GM18505 (cell line): ENCODE data around the gene XPO4.

Experiments used
- ATAC-seq: cut with Tn5 transposase; IDR thresholded peaks from one replicate; pipeline ENCODE4 v1.9.1; 2021; ENCODE audit not compliant: unreplicated experiment
- POLR2A ChIP-seq: IDR thresholded peaks from 4 replicates; pipeline ENCODE4 v1.6.1; 2011; ENCODE audit warnings: borderline replicate concordance; ENCODE audit not compliant: insufficient read depth, insufficient read length; ENCODE audit errors: extremely low read depth

Gene XPO4

DNA sequence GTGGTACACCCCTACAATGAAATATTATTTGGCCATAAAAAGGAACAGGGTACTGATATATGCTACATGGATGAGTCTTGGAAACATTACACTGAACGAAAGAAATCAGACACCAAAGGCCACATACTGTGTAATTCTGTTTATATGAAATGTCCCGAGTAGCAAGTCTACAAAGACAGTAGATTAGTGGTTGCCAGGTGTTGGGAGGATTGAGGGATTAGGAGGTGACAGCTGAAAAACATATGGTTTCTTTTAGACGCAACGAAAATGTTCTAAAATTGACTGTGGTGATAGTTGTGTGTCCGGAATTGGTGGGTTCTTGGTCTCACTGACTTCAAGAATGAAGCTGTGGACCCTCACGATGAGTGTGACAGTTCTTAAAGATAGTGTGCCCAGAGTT, 163.9 kb downstream of the XPO4 start:
- ATAC-seq, result no peak
- TF ChIP-seq POLR2A, result no peak

DNA sequence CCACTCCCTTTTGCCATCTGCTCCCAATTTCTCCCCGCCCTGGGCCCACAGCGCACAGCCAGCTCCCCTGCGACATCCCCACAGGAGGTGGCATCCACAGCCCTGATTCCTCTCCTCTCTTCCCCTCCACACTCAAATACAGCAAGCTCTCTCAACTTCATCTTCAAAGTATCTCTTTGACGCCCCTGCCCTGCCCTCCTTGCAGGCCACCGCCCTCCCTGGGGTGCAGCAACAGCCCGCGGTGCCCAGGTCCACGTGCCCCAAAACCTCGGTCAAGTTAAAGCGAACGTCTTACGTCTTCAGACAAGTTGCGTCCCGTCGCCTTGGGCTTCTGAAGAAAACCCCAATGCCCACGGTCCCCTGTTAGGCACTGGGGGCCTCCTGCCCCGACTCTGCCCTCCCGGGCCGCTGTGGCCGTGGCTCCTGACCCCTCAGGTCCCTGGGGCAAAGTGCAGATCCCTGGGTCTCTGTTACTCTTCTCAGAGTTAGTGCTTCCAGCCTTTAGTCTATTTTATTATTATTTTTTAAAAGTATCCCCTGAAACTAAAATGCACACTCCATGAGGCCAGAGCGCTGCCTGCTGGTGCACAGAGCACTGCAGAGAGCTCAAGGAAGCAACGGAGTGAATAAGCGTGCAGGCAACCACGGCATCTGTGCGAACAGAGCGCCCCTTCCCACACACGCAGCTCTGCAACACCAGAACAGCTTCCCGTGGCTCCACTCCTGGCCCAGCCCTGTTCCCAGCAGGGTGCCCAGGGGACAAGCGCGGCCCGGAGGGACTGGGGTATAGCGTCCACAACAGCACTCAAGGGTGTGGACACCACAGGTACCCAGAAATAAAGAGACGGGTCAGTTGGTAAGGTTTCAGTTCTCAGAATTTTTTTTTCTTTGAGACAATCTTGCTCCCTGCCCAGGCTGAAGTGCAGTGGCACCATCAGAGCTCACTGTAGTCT, 172.6 kb downstream of the XPO4 start:
- TF ChIP-seq POLR2A, result no peak
- ATAC-seq, result no peak

DNA sequence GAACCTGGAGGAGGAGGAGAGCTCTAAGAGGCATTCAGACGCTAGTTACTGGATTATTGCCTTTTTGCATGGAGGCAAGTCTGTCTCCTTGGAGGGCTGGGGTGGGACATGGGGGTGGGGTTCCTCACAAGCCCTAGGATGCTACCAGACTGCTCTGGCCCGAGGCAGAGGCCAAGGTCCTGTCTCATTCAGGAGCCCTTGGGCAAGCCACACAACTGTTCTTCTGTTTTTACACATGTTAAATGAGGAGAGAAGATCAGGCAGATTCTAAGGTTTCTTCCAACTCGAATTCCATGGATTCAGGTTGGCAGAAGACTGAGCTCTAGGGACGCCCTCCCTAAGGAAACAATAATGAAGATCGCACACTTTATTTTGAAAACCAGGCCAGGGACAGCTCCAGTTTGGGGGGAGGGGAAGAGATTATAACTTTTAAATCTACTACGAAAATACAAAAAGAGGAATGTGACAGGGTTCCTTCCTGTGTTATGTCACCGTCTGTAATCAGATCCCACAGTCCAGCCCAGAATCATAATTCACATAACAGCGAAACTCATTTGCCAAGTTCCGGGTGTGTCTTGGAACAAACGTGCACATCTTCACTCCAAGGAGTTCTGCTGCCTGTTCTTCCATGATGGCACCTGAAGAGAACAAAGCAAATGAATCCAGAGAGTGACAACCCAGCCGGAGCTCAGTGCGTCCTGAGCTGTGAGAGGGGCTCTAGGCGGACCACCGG, 173.8 kb downstream of the XPO4 start:
- no peak for ATAC-seq
- no peak for TF ChIP-seq POLR2A

DNA sequence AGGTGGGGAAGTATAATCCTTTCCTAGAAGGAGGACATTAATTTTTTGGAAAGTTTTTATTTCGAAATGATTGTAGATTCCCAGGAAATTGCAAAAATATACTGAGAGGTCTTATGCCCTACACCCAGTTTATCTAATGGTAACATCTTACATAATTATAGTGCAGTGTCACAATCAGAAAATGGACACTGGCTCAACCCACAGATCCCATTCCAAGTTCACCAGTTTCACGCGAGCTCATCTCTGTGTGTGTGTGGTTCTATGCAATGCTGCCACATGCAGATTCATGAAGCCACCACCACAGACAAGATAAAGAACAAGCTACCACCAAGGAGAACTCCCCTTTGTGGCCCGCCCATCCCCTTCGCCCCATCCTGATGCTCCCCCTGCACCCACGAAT, 174.7 kb downstream of the XPO4 start:
- TF ChIP-seq POLR2A, result no peak
- ATAC-seq, result no peak
